ENCODE data around the gene GRB10. TPM values are rescaled to one million over a fixed set of nuclear protein-coding genes. Genes with fewer than 3 reads are reported as not detected.

GRB10 gene
- total and polyA plus RNA-seq, 2 of the 8 experiments (the other 6 are each of a cell fraction or from before 2014, with no cell fraction given) = 35.7 to 97.0 TPM

GRCh38 chr7:50594734-50595485, 187.8 kb downstream of the GRB10 start:
- Histone ChIP-seq H3K23ac (ENCODE audit: insufficient read length) (no peak overlapping the region), H4K20me1 (replicated peaks in 1 of 2; ENCODE audit: control insufficient read depth in 1 of 2, insufficient read depth in 2 of 2, low read length in 2 of 2) (peaks cover 0 to 2% of the 10 kb centered on the region in 2 experiments), H3K79me1 (ENCODE audit: low read depth, low read length) (no peaks in the 10 kb centered on the region; the same call in 1 of the 2 replicates), H3K27me3 (replicated peaks in 1 of 4; ENCODE audit: control insufficient read depth in 3 of 4, extremely low read depth in 1 of 4, insufficient read depth in 3 of 4, low read length in 3 of 4) (no peaks in the 10 kb centered on the region), H3K56ac (replicated peaks; ENCODE audit: insufficient read length, low read depth, low read length) (no peak overlapping the region), H3K14ac (ENCODE audit: insufficient read length) (no peak overlapping the region), H2BK15ac (ENCODE audit: low read length) (no peak overlapping the region), H2AFZ (ENCODE audit: low read length) (no peak overlapping the region), H3K23me2 (ENCODE audit: low read depth, low read length) (no peaks in the 10 kb centered on the region), H3K18ac (ENCODE audit: extremely low read depth, low read length) (no peak overlapping the region), H3K79me2 (ENCODE audit: control insufficient read depth in 1 of 2, insufficient read depth in 2 of 2, low read length in 2 of 2) (no peaks in the 10 kb centered on the region), H2AK5ac (ENCODE audit: low read depth, low read length) (no peak overlapping the region), H3K4me3 (ENCODE audit: extremely low read depth in 1 of 4, insufficient read depth in 2 of 4, low read depth in 3 of 4, low read length in 4 of 4) (no peak overlapping the region), H2BK5ac (ENCODE audit: low read depth, low read length) (no peak overlapping the region), H4K8ac (ENCODE audit: extremely low read depth, insufficient read depth, low read length) (no peak overlapping the region), H3K4me1 (replicated peaks in 1 of 4; ENCODE audit: control insufficient read depth in 3 of 4, insufficient read depth in 4 of 4, low read length in 3 of 4) (no peaks in the 10 kb centered on the region; a peak in 1 of 7 replicates), H4K5ac (ENCODE audit: insufficient read length, low read depth, low read length) (no peak overlapping the region), H3K27ac (ENCODE audit: low read depth, low read length) (no peak overlapping the region), H3K9me3 (ENCODE audit: insufficient read depth in 2 of 2, low read depth in 1 of 2, low read length in 1 of 2) (no peaks in the 10 kb centered on the region), H4K91ac (replicated peaks; ENCODE audit: insufficient read length, low read length) (no peak overlapping the region), H3K36me3 (ENCODE audit: control insufficient read depth in 2 of 4, insufficient read depth in 4 of 4, low read length in 3 of 4) (peaks cover 3 to 17% (median 14%) of the 10 kb centered on the region in 4 experiments; a peak in 7 of 8 replicates), H3K9ac (replicated peaks in 1 of 4; ENCODE audit: extremely low read depth in 1 of 4, low read depth in 3 of 4, low read length in 3 of 4) (no peak overlapping the region), H2BK120ac (replicated peaks; ENCODE audit: low read depth, low read length) (no peak overlapping the region), H3K4me2 (ENCODE audit: insufficient read depth in 1 of 2, low read depth in 2 of 2, low read length in 2 of 2) (no peak overlapping the region), H2BK20ac (ENCODE audit: low read length) (no peak overlapping the region), H3K4ac (replicated peaks; ENCODE audit: insufficient read length, low read depth, low read length) (no peak overlapping the region), H2BK12ac (ENCODE audit: low read depth, low read length) (no peak overlapping the region)
- no peak for DNase-seq (ENCODE audit: low read depth in 1 of 2, low spot score in 2 of 2)
- CTCF ChIA-PET (ENCODE audit: partially characterized antibody) = interaction anchor here (0.8 to 4.7 kb wide), 17 partner anchors 7 to 418 kb away, joined by 3 to 33 read pairs (median 4); no protein-coding TSS in a partner anchor
- WGBS, 2 experiments (ENCODE audit: extremely low coverage in 1 of 2, insufficient coverage in 1 of 2, insufficient read length in 1 of 2, insufficient replicate concordance in 2 of 2, low coverage in 1 of 2, low lambda C conversion rate in 2 of 2, missing lambda C conversion rate in 1 of 2) = 93% methylated on average over 7 of the region's 7 CpGs; no CpG with 5 or more reads in 1 of the 2 experiments
- POLR2A ChIA-PET (ENCODE audit: partially characterized antibody) = interaction anchor here (1.3 kb wide), 1 partner anchor 15 kb away, joined by 4 read pairs; no protein-coding TSS in a partner anchor
- FAIRE-seq = no peak
- TF ChIP-seq HDAC6 (IDR thresholded peaks at IDR 0.05; ENCODE audit: low read depth, low read length) (no peak), PHF8 (conservative IDR thresholded peaks at IDR 0.05; ENCODE audit: low read depth, low read length) (no peak), GTF2F1 (IDR thresholded peaks at IDR 0.05; ENCODE audit: borderline replicate concordance, low read depth, low read length) (no peak), SAP30 (IDR thresholded peaks at IDR 0.05; ENCODE audit: insufficient read depth, insufficient replicate concordance, low read length) (no peak), CHD2 (IDR thresholded peaks at IDR 0.05; ENCODE audit: low read length) (no peak), FOSL1 (IDR thresholded peaks at IDR 0.05; ENCODE audit: insufficient read depth, low read depth, low read length) (no peak), RBBP5 (IDR thresholded peaks at IDR 0.05; ENCODE audit: borderline replicate concordance, low read depth, low read length) (no peak), EGR1 (IDR thresholded peaks at IDR 0.05; ENCODE audit: borderline replicate concordance, low read depth, low read length) (no peak), HDAC2 (IDR thresholded peaks at IDR 0.05; ENCODE audit: borderline replicate concordance in 1 of 2, low read depth in 2 of 2, low read length in 2 of 2) (no peak), JUND (IDR thresholded peaks at IDR 0.05; ENCODE audit: low read length) (no peak), KDM1A (IDR thresholded peaks at IDR 0.05; ENCODE audit: borderline replicate concordance, low read length) (no peak)
- TF ChIP-seq, protein P1, sequence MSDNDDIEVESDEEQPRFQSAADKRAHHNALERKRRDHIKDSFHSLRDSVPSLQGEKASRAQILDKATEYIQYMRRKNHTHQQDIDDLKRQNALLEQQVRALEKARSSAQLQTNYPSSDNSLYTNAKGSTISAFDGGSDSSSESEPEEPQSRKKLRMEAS (IDR thresholded peaks at IDR 0.05) = no peak

Measured in H1 (cell line).